Kidney epithelial cell (primary cell): Measurements from ENCODE around the gene NDUFB10. TPM values are rescaled to one million over a fixed set of nuclear protein-coding genes. Genes with fewer than 3 reads are reported as not detected.

ENCODE experiments used
- DNase-seq: peaks from one replicate; pipeline ENCODE4 v3.0.0-alpha.2; 2010; ENCODE audit warnings: low read depth
- H3K27me3 ChIP-seq: 2 replicates; pipeline ENCODE4 v1.6.0; 2011; ENCODE audit warnings: low read length; ENCODE audit not compliant: control insufficient read depth, insufficient read depth
- H3K36me3 ChIP-seq: 2 replicates; pipeline ENCODE4 v1.5.1; 2011; ENCODE audit warnings: low read length; ENCODE audit not compliant: control insufficient read depth, insufficient read depth
- H3K4me3 ChIP-seq: 2 replicates; pipeline ENCODE4 v1.5.1; 2011; ENCODE audit warnings: low read depth, mild to moderate bottlenecking, control low read depth, low read length
- total RNA-seq: library from RNA; depleted of rRNA; stranded (reverse); fragments of >200 nt; gene quantifications from 2 replicates; pipeline ENCODE4 v1.2.3, GENCODE V29; 2015
- TF ChIP-seq, protein P1 (sequence below): IDR thresholded peaks from 2 replicates; pipeline ENCODE4 v1.5.1; 2011; ENCODE audit warnings: mild to moderate bottlenecking, moderate library complexity, low read length, control low read depth, inconsistent platforms; ENCODE audit not compliant: insufficient read depth, poor library complexity, severe bottlenecking

The NDUFB10 gene
- total RNA-seq, 1 donor from 2014 or later, result 280 TPM

DNA sequence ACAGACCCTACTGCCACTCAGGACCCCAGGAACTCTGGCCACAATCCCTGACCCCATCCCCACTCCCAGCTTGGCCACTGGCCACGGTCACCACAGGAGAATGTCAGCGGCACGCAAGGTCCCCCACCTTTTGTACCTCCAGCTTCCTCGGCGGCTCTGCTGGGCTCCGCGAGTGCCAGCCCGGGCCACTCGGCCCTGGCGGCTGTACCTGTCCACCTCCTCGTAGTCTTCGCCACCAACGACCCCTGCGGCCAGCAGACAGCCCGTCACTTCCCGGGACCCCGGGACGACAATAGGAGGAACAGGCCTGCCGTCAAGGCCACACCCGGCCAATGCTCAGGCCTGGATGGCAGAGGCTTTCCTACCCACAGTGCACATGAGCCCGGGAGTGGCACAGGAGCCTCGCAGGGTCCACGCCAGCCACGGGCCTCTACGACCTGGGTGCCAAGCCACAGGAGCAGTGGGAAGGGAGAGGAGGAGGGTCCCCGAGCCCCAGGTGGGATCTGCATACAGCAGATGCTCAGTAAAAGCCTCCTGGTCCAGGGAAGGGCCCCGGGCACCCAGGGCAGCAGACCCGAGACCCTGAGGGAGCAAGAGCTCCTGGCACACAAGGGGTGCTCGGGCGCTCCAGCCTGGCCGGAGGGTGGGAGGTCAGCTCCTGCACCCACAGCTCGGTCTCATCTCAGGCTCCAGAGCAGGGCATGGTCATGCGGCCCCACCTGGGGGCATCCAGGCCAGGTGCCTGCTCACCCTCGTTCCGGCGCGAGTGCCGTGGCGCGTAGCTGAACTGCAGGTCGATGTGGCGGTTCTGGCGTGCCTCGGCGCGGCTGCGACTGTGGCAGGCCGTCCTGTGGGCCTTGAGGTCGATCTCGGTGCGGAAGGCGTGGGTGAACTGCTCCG is 42.4 kb downstream of the NDUFB10 start:
- TF ChIP-seq, protein P1, sequence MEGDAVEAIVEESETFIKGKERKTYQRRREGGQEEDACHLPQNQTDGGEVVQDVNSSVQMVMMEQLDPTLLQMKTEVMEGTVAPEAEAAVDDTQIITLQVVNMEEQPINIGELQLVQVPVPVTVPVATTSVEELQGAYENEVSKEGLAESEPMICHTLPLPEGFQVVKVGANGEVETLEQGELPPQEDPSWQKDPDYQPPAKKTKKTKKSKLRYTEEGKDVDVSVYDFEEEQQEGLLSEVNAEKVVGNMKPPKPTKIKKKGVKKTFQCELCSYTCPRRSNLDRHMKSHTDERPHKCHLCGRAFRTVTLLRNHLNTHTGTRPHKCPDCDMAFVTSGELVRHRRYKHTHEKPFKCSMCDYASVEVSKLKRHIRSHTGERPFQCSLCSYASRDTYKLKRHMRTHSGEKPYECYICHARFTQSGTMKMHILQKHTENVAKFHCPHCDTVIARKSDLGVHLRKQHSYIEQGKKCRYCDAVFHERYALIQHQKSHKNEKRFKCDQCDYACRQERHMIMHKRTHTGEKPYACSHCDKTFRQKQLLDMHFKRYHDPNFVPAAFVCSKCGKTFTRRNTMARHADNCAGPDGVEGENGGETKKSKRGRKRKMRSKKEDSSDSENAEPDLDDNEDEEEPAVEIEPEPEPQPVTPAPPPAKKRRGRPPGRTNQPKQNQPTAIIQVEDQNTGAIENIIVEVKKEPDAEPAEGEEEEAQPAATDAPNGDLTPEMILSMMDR, result no peak
- Histone ChIP-seq H3K27me3 (no peaks in the 10 kb centered on the region), H3K36me3 (peaks cover 3% of the 10 kb centered on the region), H3K4me3 (no peak overlapping the region)
- DNase-seq, result no peak

DNA sequence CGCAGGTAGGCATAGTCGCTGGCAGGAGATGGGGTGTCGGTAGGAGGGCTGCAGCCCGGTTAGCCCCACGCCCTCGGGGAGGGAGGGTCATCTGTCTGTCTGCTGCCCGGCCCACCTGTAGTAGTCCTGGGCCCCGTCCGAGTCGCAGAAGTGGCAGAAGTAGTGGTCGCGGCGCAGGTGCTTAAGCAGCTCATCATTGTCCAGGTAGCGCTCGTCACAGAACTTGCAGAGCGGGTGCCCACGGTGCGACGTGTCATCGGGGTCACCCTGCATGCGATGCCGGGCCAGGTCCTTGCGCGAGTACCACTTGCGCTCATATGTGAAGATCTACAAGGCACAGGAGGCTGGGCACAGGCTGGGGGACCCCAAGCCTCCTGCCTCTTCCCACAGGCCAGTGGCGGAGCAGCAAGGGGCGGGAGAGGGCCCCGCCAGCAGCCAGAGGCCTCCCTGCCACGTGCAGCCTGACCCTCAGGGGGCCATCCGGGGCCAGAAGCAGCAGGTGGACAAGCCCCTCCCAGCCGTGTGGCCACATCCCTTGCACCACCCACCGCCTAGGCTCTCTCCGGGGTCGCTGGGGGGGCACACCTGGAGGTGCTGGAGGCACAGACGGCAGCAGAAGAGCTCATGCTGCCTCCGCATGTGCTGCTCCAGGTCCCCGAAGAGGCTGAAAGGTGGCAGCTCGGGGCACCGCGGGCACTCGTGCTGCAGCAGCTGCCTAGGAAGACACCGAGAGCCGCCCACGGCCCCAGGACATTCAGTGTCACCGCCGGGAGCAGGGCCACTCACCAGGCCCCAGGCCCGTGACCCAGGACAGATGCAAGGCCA is 43.3 kb downstream of the NDUFB10 start:
- Histone ChIP-seq H3K4me3 (no peak overlapping the region), H3K27me3 (no peaks in the 10 kb centered on the region), H3K36me3 (peaks cover 3% of the 10 kb centered on the region)
- TF ChIP-seq, protein P1, result no peak
- no peak for DNase-seq

DNA sequence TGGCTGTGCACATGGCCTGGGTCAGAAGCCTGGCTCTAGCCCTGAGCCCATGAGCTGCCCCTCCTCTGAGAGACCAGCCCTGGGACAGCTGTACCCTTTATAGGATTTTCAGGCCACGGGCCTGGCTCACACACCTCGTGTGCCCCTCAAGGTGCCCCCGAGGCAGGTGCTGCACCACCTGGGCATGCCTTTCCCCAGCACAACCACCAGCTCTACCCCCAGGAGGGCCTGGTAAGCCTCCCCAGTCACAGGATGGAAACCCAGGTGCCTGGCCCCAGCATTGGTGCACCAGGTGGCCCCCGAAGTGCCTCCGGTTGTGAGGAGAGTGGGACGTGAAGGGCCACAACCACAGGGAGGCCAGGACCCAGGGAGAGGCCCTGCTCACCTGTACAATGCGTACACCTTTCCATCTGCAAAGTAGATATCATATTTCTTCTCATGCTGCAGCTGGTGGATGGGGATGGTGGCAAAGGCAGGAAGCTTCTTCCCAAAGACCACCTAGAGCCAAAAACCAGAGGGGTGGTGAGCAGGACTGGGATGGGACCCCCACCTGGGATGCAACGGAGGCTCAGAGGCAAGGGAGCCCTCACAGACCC is 44.0 kb downstream of the NDUFB10 start:
- no peak for DNase-seq
- TF ChIP-seq, protein P1, result no peak
- H3K36me3 ChIP-seq, result peaks cover 3% of the 10 kb centered on the region
- H3K4me3 ChIP-seq, result no peak overlapping the region
- H3K27me3 ChIP-seq, result no peaks in the 10 kb centered on the region

DNA sequence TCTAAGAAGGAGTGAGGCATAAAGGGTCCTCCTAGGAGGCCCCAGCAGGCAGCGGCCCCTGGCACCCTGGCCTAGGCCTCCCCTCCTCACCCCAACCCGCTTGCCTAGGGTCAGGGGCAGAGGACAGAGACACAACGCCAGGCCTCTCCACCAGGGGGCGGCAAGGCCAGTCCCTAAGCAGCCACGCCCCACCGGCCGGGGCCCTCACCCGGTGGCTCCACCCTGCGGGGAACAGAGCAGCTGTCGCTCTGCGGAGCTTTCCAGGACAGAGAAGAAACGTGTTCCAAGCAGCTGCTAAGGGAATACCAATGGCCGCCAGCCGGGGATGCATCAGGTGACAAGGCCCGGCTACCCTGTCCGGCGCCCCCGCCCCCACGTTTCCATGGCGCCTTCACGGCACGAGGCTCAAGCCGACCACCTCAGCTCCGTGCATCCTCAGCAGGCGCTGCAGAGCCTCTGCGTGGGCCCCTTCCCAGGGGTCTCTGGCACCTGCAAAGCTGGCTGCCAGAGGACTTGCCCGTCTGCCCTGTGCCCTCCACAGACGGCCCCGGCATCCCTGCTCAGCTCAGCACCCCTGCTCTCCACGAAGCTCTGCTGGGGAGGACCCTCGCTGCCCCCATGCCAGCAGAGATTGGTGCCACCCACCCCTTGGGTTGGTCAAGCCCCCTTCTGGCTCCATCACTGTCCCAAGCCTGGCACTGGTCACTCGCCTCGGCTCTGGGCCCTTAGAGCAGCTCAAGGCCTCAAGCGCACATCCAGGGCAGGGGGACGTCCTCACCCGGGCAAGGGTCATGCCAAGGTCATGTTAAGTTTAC is 44.7 kb downstream of the NDUFB10 start:
- no peak overlapping the region for H3K4me3 ChIP-seq
- DNase-seq, result peak; percentile 57

More for the DNA sequence above, 44.7 kb downstream of the NDUFB10 start:
- Histone ChIP-seq H3K27me3 (no peaks in the 10 kb centered on the region), H3K36me3 (peaks cover 3% of the 10 kb centered on the region)
- TF ChIP-seq, protein P1, result peak; percentile 99
